Suppressor macrophage treated with lipopolysaccharide for 1 hour (primary cell): ENCODE data around the gene ZFAND6.
A peak's percentile ranks its signal among the peaks of the same experiment; 100 is the strongest.
"Not testable (repeated sequence)": the region's sequence is repeated elsewhere in the genome, so short reads cannot be mapped to it uniquely, and the experiment has no call there.

Experiments used
- DNase-seq, 3 donors: peaks; one replicate each; pipeline ENCODE4 v3.0.0-alpha.2; 2020 to 2022

ZFAND6 gene

GRCh38 chr15:80058851-80059785 is at the start of gene ZFAND6:
ZFAND6 (plus strand) TSS chr15:80059676; CDS start chr15:80120345, 60,669 bp downstream.
- DNase-seq = peak; percentile 98 to 99 (median 99)

GRCh38 chr15:80010131-80010673 is 49.3 kb upstream of the ZFAND6 start:
- peak in 1 of 3 donors; percentile 33 for DNase-seq

DNA sequence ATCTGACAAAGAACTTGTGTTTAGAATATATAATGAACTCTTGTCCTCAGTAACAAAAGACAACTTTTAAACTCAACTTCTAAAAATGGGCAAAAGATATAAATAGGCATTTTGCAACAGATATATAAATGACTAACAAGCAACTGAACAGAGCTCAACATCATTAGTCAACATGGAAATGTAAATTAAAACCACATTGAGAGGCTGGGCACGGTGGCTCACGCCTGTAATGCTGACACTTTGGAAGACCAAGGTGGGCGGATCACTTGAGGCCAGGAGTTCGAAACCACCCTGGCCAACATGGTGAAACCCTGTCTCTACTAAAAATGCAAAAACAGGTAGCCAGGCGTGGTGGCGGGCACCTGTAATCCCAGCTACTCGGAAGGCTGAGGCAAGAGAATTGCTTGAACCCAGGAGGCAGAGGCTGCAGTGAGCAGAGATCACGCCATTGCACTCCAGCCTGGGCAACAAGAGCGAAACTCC is 48.4 kb upstream of the ZFAND6 start:
- peak; percentile 63 to 84 (median 74) for DNase-seq

- DNase-seq = no peak
Measured at GRCh38 chr15:80011596-80011995, 47.9 kb upstream of the ZFAND6 start.

DNA sequence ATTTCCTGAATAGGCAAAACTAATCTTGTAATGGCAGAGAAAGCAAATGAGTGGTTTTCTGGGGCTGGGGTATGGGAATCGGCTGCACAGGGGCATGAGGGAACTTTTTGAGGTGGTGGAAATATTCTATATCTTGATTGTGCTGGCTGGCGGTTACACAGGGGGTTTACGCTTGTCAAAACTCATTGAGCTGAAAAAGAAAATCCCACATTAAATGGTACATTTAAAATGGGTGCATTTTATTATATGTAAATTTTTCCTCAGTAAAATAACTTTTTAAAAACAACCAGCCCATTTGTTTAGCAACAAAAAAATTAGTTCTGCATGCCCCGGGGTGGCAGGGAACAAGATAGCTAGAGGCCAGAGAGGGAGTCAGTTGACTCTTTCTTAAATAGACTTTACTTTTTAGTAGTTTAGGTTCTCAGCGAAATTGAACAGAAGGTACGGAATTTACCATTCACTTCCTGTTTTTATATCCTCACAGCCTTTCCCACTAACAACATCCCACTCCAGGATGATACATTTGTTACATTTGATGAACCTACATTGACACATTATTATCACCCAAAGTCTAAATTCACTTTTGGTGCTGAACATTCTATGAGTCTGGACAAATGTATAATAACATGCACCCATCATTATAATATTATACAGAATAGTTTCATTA is 47.3 kb upstream of the ZFAND6 start:
- DNase-seq = no peak

DNA sequence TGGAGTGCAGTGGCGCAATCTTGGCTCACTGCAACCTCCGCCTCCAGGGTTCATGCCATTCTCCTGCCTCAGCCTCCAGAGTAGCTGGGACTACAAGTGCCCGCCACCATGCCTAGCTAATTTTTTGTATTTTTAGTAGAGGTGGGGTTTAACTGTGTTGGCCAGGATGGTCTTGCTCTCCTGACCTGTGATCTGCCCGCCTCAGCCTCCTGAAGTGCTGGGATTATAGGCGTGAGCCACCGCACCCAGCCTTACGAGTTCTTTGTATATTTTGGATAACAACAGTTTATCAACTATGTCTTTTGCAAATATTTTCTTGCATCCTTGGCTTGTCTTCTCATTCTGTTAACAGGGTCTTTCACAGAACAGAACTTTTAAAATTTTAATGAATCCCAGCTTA is 45.3 kb upstream of the ZFAND6 start:
- not testable (repeated sequence) for DNase-seq

GRCh38 chr15:80015156-80015555 is 44.3 kb upstream of the ZFAND6 start:
- DNase-seq = no peak

DNA sequence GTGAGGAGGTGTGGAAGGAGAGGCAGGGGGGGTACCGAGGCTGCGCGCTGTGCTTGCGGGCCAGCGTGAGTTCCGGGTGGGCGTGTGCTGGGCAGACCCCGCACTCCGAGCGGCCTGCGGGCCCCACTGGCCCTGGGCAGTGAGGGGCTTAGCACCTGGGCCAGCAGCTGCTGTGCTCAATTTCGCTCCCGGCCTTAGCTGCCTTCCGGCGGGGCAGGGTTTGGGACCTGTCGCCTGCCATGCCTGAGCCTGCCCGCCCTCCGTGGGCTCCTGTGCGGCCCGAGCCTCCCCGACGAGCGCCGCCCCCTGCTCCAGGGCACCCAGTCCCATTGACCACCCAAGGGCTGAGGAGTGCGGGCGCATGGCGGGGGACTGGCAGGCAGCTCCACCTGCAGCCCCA is 43.0 kb upstream of the ZFAND6 start:
- not testable (repeated sequence) for DNase-seq

GRCh38 chr15:80017139-80017538 is 42.3 kb upstream of the ZFAND6 start:
- DNase-seq = not testable (repeated sequence)

- no peak for DNase-seq
Measured at GRCh38 chr15:80019168-80019745, 40.2 kb upstream of the ZFAND6 start.

DNA sequence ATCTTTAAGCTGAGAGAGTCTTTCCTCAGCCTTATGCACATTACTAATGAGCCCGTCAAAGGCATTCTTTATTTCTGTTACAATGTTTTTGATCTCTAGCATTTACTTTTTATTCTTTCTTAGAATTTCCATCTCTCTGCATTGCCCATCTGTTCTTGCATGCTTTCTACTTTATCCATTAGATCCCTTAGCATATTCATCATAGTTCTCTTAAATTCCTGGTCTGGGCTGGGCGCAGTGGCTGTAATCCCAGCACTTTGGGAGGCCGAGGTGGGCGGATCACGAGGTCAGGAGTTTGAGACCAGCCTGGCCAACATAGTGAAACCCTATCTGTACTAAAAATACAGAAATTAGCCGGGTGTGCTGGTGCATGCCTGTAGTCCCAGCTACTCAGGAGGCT is 39.3 kb upstream of the ZFAND6 start:
- not testable (repeated sequence) for DNase-seq

- DNase-seq = no peak
Measured at GRCh38 chr15:80020731-80021130, 38.7 kb upstream of the ZFAND6 start.

- DNase-seq = no peak
Measured at GRCh38 chr15:80026310-80026709, 33.2 kb upstream of the ZFAND6 start.

GRCh38 chr15:80026754-80027153 is 32.7 kb upstream of the ZFAND6 start:
- peak; percentile 30 to 38 (median 38) for DNase-seq

- no peak for DNase-seq
Measured at GRCh38 chr15:80028937-80029336, 30.5 kb upstream of the ZFAND6 start.

DNA sequence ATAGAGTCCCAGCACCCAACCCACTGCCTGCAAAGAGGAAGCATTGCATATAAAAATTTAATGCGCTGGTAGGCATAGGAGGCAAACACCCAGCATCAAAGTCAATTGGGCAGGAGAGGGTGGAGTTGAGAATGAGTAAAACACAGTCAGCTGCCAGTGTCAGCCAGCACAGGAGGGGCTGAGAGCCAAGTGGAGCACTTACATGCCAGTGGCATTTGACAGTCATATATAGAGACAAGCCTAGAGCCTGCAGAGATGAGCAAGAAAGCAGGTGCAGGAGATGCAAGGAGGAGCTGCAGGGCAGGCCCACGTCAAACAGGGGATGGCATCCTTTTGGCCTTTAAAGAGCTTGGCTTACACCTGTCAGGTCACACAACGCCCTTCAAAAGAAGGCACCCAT is 27.6 kb upstream of the ZFAND6 start:
- no peak for DNase-seq

- DNase-seq = no peak
Measured at GRCh38 chr15:80034629-80035028, 24.8 kb upstream of the ZFAND6 start.

DNA sequence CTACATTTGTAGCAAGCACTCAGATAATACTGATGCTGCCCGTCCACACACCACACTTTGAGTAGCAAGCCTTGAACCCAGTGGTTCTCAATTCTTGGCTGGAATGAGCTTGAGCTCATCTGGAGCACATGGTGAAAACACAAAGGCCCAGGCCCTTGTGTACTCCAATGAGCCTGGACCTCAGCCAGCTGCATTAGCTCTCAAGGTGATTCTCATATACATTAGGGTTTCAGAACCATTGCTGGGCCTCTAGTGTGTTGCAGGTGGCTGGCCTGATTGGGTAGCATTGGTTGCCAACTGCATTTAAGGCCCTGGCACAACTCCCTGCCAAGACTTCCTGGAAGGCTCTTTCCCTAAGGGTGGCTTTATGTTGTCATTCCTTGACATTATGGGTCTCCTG is 23.4 kb upstream of the ZFAND6 start:
- no peak for DNase-seq

GRCh38 chr15:80041494-80042253 is 17.8 kb upstream of the ZFAND6 start:
- DNase-seq = no peak

DNA sequence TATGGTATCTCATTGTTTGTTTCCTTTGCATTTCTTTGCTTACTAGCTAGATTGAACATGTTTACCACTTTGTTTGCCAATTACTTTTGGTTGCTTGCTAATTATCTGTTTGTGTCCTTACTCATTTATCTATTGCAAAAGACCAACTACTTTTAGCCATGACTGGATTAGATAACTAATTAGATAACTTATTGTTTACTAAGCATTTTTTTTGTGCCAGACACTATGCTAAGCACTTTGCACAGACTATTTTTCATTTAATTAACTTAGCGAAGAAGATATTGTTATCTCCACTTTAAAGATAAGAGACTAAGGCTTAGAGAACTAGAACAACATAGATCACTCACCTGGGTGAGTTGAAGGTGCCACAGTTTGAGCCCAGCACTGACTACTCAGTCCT is 16.9 kb upstream of the ZFAND6 start:
- DNase-seq = no peak

- not testable (repeated sequence) for DNase-seq
Measured at GRCh38 chr15:80045219-80045618, 14.3 kb upstream of the ZFAND6 start.

DNA sequence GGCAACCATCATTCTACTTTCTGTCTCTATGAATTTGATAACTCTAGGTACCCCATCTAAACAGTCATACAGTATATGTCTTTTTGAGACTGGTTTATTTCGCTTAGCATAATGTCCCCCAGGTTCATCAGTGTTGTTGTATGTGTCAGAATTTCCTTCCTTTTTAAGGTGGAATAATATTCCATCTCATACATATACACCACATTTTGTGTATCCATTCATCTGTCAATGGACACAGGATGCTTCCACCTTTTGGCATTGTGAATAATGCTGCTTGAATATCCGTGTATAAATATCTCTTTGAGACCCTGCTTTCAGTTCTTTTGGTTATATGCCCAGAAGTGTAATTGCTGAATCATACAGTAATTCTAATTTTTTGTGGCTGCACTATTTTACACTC is 10.4 kb upstream of the ZFAND6 start:
- DNase-seq = no peak
